Neural cell (in vitro differentiated cells): Measurements from ENCODE around the gene OR4S2. TPM values are rescaled to one million over a fixed set of nuclear protein-coding genes. Genes with fewer than 3 reads are reported as not detected.

Experiments
- H2AFZ ChIP-seq: fragments of 200-600, 300-800 bp; sonication (generic), shearing (Covaris generic); 2 replicates; pipeline ENCODE4 v1.6.0; 2014; ENCODE audit warnings: low read depth, mild to moderate bottlenecking, antibody characterized with exemption, low read length, moderate library complexity
- H3F3A ChIP-seq: fragments of 200-600 bp; shearing (Covaris generic); 2 replicates; pipeline ENCODE4 v1.6.1; 2016; ENCODE audit warnings: mild to moderate bottlenecking, moderate library complexity, mixed read lengths, antibody characterized with exemption, low read length; ENCODE audit not compliant: insufficient read depth, poor library complexity, severe bottlenecking
- H3K27ac ChIP-seq: fragments of 200-600, 300-800 bp; sonication (generic), shearing (Covaris generic); 2 replicates; pipeline ENCODE4 v1.5.1; 2014; ENCODE audit warnings: mild to moderate bottlenecking, low read length, moderate library complexity
- H3K27me3 ChIP-seq: fragments of 300-800, 200-600 bp; sonication (generic), shearing (Covaris generic); 2 replicates; pipeline ENCODE4 v1.6.0; 2014; ENCODE audit warnings: mild to moderate bottlenecking, low read depth, low read length, moderate library complexity; ENCODE audit not compliant: insufficient read depth
- H3K36me3 ChIP-seq: fragments of 300-800, 200-600 bp; sonication (generic), shearing (Covaris generic); 2 replicates; pipeline ENCODE4 v1.5.1; 2014; ENCODE audit warnings: mild to moderate bottlenecking, antibody characterized with exemption, low read length, moderate library complexity; ENCODE audit not compliant: insufficient read depth
- H3K4me2 ChIP-seq: fragments of 300-800, 200-600 bp; sonication (generic), shearing (Covaris generic); 2 replicates; pipeline ENCODE4 v1.6.0; 2014; ENCODE audit warnings: mild to moderate bottlenecking, low read length
- H3K4me3 ChIP-seq: fragments of 300-800, 200-600 bp; sonication (generic), shearing (Covaris generic); 2 replicates; pipeline ENCODE4 v1.5.1; 2014; ENCODE audit warnings: mild to moderate bottlenecking, low read length, moderate library complexity
- H3K79me2 ChIP-seq: fragments of 200-600 bp; shearing (Covaris generic); replicated peaks from 2 replicates; pipeline ENCODE4 v1.6.0; 2014; ENCODE audit warnings: mild to moderate bottlenecking, low read length, moderate library complexity; ENCODE audit not compliant: insufficient read depth
- H3K9ac ChIP-seq: fragments of 300-800, 200-600 bp; sonication (generic), shearing (Covaris generic); 2 replicates; pipeline ENCODE4 v1.6.1; 2016; ENCODE audit warnings: mild to moderate bottlenecking, low read length, mixed read lengths
- H3K9me2 ChIP-seq: fragments of 200-600 bp; shearing (Covaris generic); 2 replicates; pipeline ENCODE4 v1.6.1; 2016; ENCODE audit warnings: mild to moderate bottlenecking, low read length, mixed read lengths; ENCODE audit not compliant: insufficient read depth
- H3K9me3 ChIP-seq: fragments of 200-600, 300-800 bp; sonication (generic), shearing (Covaris generic); 2 replicates; pipeline ENCODE4 v1.6.1; 2016; ENCODE audit warnings: mild to moderate bottlenecking, mixed run types, low read length, moderate library complexity, mixed read lengths
- H4K20me1 ChIP-seq: fragments of 200-600 bp; shearing (Covaris generic); 2 replicates; pipeline ENCODE4 v1.6.1; 2016; ENCODE audit warnings: mild to moderate bottlenecking, mixed run types; ENCODE audit not compliant: insufficient read depth
- EP300 ChIP-seq: fragments of 450-650 bp; conservative IDR thresholded peaks from 2 replicates; pipeline ENCODE4 v1.6.1; 2014; ENCODE audit warnings: antibody characterized with exemption, mild to moderate bottlenecking, moderate library complexity; ENCODE audit not compliant: poor library complexity, severe bottlenecking
- EZH2 ChIP-seq: fragments of 200-600, 300-800 bp; shearing (Covaris generic), sonication (generic); IDR thresholded peaks from 2 replicates; pipeline ENCODE4 v1.6.1; 2014; ENCODE audit warnings: antibody characterized with exemption, low read length, borderline replicate concordance, mild to moderate bottlenecking; ENCODE audit not compliant: insufficient read depth, poor library complexity, severe bottlenecking
- MXI1 ChIP-seq: fragments of 450-650 bp; conservative IDR thresholded peaks from 2 replicates; pipeline ENCODE4 v1.6.1; 2014; ENCODE audit warnings: antibody characterized with exemption, mild to moderate bottlenecking; ENCODE audit not compliant: poor library complexity, severe bottlenecking
- POLR2AphosphoS5 ChIP-seq: IDR thresholded peaks from 2 replicates; pipeline ENCODE4 v1.6.1; 2012
- RAD21 ChIP-seq: fragments of 450-650 bp; conservative IDR thresholded peaks from 2 replicates; pipeline ENCODE4 v1.6.1; 2014; ENCODE audit warnings: antibody characterized with exemption, mild to moderate bottlenecking, moderate library complexity
- SMC3 ChIP-seq: fragments of 450-650 bp; conservative IDR thresholded peaks from 2 replicates; pipeline ENCODE4 v1.6.1; 2014; ENCODE audit warnings: antibody characterized with exemption, mild to moderate bottlenecking, moderate library complexity; ENCODE audit not compliant: poor library complexity
- TAF1 ChIP-seq: IDR thresholded peaks from 2 replicates; pipeline ENCODE4 v1.6.1; 2012; ENCODE audit warnings: low read depth
- polyA minus RNA-seq: library from RNA; depleted of rRNA, polyadenylated mRNA; stranded (reverse); fragments of >200 nt; gene quantifications from 2 replicates; pipeline ENCODE4 v1.2.3, GENCODE V29; 2014
- polyA plus RNA-seq: library from polyadenylated mRNA; depleted of rRNA; stranded (reverse); fragments of >200 nt; gene quantifications from 2 replicates; pipeline ENCODE4 v1.2.3, GENCODE V29; 2014
- TF ChIP-seq, protein P1 (sequence below): fragments of 450-650 bp; IDR thresholded peaks from 2 replicates; pipeline ENCODE4 v1.5.1; 2014; ENCODE audit warnings: antibody characterized with exemption, mild to moderate bottlenecking, moderate library complexity; ENCODE audit not compliant: poor library complexity, severe bottlenecking
- TF ChIP-seq, protein P2 (sequence below): IDR thresholded peaks from 2 replicates; pipeline ENCODE4 v1.6.1; 2012; ENCODE audit warnings: borderline replicate concordance

OR4S2 gene
- polyA plus RNA-seq (not detected in 2 replicates), polyA minus RNA-seq (not detected in 2 replicates)

- Histone ChIP-seq H3K4me2 (no peak within 1 kb of the TSS), H3K9me2 (no peaks in the 10 kb centered on the region), H3F3A (no peaks in the 10 kb centered on the region), H3K36me3 (no peaks in the 10 kb centered on the region), H3K27me3 (no peaks in the 10 kb centered on the region), H3K9ac (no peak within 1 kb of the TSS), H3K4me3 (no peak within 1 kb of the TSS), H3K27ac (no peak within 1 kb of the TSS), H3K79me2 (no peaks in the 10 kb centered on the region), H2AFZ (no peak within 1 kb of the TSS), H4K20me1 (no peaks in the 10 kb centered on the region), H3K9me3 (no peaks in the 10 kb centered on the region)
- TF ChIP-seq EP300 (no peak), EZH2 (no peak), RAD21 (no peak), MXI1 (no peak), TAF1 (no peak), POLR2AphosphoS5 (no peak), SMC3 (no peak)
- TF ChIP-seq, protein P1, sequence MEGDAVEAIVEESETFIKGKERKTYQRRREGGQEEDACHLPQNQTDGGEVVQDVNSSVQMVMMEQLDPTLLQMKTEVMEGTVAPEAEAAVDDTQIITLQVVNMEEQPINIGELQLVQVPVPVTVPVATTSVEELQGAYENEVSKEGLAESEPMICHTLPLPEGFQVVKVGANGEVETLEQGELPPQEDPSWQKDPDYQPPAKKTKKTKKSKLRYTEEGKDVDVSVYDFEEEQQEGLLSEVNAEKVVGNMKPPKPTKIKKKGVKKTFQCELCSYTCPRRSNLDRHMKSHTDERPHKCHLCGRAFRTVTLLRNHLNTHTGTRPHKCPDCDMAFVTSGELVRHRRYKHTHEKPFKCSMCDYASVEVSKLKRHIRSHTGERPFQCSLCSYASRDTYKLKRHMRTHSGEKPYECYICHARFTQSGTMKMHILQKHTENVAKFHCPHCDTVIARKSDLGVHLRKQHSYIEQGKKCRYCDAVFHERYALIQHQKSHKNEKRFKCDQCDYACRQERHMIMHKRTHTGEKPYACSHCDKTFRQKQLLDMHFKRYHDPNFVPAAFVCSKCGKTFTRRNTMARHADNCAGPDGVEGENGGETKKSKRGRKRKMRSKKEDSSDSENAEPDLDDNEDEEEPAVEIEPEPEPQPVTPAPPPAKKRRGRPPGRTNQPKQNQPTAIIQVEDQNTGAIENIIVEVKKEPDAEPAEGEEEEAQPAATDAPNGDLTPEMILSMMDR, result no peak
- TF ChIP-seq, protein P2, sequence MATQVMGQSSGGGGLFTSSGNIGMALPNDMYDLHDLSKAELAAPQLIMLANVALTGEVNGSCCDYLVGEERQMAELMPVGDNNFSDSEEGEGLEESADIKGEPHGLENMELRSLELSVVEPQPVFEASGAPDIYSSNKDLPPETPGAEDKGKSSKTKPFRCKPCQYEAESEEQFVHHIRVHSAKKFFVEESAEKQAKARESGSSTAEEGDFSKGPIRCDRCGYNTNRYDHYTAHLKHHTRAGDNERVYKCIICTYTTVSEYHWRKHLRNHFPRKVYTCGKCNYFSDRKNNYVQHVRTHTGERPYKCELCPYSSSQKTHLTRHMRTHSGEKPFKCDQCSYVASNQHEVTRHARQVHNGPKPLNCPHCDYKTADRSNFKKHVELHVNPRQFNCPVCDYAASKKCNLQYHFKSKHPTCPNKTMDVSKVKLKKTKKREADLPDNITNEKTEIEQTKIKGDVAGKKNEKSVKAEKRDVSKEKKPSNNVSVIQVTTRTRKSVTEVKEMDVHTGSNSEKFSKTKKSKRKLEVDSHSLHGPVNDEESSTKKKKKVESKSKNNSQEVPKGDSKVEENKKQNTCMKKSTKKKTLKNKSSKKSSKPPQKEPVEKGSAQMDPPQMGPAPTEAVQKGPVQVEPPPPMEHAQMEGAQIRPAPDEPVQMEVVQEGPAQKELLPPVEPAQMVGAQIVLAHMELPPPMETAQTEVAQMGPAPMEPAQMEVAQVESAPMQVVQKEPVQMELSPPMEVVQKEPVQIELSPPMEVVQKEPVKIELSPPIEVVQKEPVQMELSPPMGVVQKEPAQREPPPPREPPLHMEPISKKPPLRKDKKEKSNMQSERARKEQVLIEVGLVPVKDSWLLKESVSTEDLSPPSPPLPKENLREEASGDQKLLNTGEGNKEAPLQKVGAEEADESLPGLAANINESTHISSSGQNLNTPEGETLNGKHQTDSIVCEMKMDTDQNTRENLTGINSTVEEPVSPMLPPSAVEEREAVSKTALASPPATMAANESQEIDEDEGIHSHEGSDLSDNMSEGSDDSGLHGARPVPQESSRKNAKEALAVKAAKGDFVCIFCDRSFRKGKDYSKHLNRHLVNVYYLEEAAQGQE, result no peak
Observed at GRCh38 chr11:55648027-55648426, at the start of gene OR4S2. Gene OR4S2, plus strand, starts transcription at chr11:55648327. Its CDS starts 2,577 bp downstream, at chr11:55650904.

DNA sequence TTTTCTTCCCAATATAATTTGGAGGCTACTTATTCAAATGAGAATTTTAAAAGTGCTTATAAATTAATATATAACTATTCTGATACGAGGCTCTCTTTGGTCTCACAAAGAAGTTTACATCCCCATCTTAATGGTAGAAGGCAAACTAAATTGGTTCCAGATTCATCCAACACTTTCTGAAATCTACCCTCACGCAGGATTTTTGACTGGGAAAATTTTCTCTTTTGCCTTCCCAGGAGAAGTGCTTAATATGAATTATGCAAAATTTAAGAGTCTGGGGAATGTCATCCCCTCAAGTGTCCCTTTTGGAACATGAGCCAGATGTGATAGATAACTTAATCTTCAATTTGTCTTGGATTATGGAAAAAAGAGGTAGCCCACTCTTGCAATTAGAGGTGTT lies 40.6 kb upstream of the OR4S2 start, which contains the start of gene OR4C11:
TSS of gene OR4C11 (minus strand) at position 101 of the 400 bp plus-strand sequence. CDS start 3,272 bp downstream, outside the sequence.
- H3K27ac ChIP-seq, result no peak within 1 kb of the TSS
- no peaks in the 10 kb centered on the region for H3K9me2 ChIP-seq
- no peaks in the 10 kb centered on the region for H3K9me3 ChIP-seq
- no peak within 1 kb of the TSS for H2AFZ ChIP-seq
- no peak within 1 kb of the TSS for H3K4me2 ChIP-seq
- H3K9ac ChIP-seq, result no peak within 1 kb of the TSS
- no peaks in the 10 kb centered on the region for H3F3A ChIP-seq
- H3K79me2 ChIP-seq, result no peaks in the 10 kb centered on the region
- no peak within 1 kb of the TSS for H3K4me3 ChIP-seq
- TF ChIP-seq POLR2AphosphoS5 (no peak), EP300 (no peak), MXI1 (no peak), RAD21 (no peak), SMC3 (no peak)
- TF ChIP-seq, protein P2, result no peak
- no peaks in the 10 kb centered on the region for H3K36me3 ChIP-seq
- no peaks in the 10 kb centered on the region for H3K27me3 ChIP-seq
- H4K20me1 ChIP-seq, result no peaks in the 10 kb centered on the region
